GM19239 (cell line): ENCODE data around the gene SPG11.
"Not testable (repeated sequence)": the region's sequence is repeated elsewhere in the genome, so short reads cannot be mapped to it uniquely, and the experiment has no call there.

ENCODE experiments used
- DNase-seq: peaks from one replicate; pipeline ENCODE4 v3.0.0; 2011; ENCODE audit warnings: low spot score; ENCODE audit not compliant: insufficient read length
- FAIRE-seq: peaks from 2 replicates; lab custom pipeline; 2011; peaks lifted over from hg19 to GRCh38; lab: Jason Lieb, UNC

SPG11 gene

DNA sequence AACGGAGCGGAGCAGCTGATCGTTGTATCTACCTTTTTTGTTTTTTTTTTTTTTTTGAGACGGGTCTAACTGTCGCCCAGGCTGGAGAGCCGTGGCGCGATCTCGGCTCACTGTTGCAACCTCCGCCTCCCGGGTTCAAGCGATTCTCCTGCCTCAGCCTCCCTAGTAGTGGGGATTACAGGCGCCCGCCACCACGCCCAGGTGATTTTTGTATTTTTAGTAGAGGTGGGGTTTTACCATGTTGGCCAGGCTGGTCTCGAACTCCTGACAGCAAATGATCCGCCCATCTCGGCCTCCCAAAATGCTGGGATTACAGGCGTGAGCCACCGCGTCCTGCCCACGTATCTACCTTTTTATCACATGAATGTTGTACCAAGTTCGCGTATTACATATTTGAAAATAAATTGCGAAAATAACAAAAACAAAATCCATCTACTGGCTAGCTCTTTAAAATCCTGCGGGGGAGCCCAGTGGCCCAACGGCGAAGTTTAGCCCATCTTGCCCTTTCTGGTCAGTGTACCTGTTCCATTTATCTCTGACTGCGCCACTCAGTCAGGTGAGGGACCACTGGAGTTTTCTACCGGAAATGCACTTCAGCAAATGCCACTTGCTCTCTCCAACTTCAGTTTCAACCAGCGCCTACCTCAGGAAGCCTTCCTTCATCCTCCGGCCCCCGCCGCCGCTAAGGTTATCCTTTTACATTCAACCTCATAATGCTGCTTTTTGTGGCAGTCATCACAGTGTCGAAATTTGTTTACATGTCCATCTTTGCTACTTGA, 127.8 kb downstream of the SPG11 start:
- DNase-seq (no peak), FAIRE-seq (peak; percentile 8)

DNA sequence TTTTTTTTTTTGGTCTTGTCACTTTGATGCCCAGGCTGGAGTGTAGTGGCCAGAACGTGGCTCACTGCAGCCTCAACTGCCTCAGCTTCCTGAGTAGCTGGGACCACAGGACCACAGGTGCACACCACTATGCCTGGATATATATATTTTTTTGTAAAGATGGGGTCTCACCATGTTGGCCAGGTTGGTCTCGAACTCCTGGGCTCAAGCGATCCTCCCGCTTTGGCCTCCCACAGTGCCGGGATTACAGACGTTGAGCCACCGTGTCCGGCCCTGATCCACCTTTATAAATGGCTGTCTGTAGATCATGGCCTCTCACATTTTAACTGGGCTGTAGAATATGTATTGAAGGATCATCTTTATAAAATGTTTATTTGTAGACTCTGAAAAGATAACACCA, 128.4 kb downstream of the SPG11 start:
- no peak for DNase-seq
- FAIRE-seq, result no peak

DNA sequence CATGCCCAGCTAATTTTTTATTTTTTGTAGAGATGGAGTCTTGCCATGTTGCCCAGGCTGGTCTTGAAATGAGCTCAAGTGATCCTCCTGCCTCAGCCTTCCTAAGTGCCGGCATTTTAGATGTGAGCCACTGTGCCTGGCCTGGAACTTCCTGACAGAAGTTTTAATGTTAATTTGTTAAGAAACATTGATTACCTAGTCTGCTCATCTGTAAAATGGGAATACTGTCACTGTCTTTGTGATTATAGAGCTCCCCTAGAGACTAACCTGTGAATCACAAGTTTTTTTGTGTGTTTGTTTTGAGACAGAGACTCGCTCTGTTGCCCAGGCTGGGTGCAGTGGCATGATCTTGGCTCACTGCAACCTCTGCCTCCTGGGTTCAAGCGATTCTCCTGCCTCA, 130.8 kb downstream of the SPG11 start:
- DNase-seq (no peak), FAIRE-seq (no peak)

DNA sequence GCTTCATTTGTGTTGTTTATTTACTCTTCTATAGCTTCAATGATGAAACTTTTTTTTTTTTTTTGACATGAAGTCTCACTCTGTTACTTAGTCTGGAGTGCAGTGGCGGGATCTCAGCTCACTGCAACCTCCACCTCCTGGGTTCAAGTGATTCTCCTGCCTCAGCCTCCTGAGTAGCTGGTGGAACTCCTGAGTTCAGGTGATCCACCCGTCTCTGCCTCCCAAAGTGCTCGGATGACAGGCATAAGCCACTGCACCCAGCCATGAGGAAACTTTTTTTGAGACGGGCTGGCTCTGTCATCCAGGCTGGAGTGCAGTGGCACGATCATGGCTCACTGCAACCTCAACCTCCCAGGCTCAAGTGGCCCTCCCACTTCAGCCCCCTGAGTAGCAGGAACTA, 131.2 kb downstream of the SPG11 start:
- not testable (repeated sequence) for DNase-seq, FAIRE-seq

DNA sequence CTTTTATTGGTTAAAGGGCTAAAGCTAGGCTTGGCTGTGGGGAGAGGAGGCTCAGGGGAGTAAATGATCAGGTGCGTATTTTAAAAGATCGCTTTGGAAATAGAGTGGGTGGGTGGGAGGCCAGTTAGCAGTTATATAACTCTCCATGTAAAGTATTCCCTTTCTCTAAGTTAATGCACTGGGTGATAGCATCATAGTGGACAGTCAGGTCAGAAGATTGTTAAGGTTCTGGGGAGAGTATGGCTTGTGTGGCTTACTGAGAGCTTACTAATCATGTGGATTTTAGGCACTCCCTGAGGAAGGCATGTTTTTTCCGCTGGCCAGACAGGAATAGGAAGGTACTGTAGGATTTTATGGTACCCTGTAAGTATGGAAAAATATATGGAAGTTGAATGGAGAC, 132.8 kb downstream of the SPG11 start:
- DNase-seq (no peak), FAIRE-seq (no peak)

DNA sequence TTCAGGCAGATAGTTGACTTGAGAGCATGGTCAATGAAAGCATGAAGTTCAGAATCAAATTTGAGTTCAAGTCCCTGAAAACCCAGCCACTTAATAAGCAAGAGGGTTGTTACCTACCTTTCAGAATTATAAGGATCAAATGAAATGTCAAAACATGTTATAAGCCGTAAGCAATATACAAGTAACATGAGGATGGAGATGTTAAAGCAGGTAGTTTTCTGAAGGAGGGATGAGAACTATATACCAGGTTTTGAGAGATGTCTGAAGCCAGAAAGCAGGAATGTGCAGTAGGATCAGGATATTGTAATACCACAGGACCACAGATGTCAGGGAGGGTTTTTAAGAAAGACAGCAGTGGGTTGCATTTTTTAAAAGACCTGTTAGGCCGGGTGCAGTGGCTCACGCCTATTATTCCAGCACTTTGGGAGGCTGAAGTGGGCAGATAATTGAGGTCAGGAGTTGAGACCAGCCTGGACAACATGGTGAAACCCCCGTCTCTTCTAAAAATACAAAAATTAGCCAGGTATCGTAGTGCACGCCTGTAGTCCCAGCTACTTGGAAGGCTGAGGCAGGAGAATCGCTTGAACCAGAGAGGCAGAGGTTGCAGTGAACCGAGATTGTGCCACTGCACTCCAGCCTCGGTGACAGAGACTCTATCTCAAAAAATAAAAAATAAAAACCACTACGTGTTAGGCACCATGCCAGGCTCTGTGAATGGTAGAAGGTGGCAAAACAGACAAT, 133.4 kb downstream of the SPG11 start:
- DNase-seq, result no peak
- FAIRE-seq, result no peak

DNA sequence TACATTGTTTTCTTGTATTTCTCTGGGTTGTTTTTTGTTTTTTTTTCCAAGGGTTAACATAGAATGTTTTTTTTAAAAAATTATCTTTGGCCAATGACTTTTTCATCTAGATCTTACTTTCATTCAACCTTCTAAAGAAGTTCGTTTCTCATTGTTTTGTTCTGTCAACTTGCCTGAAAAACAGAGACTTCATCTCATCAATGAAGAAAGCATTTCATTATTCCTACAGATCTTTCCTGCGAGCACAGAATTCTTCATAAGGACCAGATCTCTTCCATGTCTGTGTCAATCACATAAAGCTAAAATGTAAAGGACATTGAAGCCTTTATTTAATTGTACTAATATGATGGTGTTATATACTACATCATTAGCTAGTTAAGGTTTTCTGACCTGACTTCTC, 136.2 kb downstream of the SPG11 start:
- no peak for FAIRE-seq

DNA sequence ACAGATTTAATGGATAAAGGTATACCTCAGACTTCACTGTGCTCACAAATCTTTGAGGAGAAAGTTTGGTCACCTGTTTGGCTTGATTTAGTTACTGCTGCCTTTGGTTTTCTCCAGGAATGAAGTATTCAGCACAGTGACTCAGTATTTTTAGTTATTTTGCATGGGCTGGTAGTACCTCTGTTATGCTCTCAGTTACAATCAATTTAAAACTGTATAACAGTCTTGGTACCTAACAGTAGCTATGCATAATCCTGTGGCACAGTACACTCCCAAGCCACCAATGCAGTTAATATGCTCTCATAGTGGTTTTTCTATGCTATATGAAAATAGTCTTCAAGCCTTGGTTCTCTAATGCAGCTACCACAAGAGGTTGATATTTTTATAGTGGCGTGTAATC, 138.4 kb downstream of the SPG11 start:
- no peak for DNase-seq
- no peak for FAIRE-seq

More for the DNA sequence above, 136.2 kb downstream of the SPG11 start:
- no peak for DNase-seq

DNA sequence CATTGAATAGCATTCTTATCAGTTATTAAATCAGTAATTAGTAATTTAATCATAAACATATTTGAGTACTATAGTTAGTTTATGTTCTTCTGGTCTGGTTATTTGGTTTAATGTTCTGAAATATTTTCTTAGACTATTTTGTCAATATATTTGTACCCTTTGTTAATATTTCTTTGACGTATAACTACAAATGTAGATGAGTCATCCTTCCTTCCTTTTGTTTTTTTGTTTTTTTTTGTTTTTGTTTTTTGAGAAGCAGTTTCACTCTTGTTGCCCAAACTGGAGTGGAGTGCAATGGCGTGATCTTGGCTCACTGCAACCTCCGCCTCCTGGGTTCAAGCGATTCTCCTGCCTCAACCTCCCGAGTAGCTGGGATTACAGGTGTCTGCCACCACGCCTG, 143.9 kb downstream of the SPG11 start:
- FAIRE-seq (no peak), DNase-seq (no peak)

DNA sequence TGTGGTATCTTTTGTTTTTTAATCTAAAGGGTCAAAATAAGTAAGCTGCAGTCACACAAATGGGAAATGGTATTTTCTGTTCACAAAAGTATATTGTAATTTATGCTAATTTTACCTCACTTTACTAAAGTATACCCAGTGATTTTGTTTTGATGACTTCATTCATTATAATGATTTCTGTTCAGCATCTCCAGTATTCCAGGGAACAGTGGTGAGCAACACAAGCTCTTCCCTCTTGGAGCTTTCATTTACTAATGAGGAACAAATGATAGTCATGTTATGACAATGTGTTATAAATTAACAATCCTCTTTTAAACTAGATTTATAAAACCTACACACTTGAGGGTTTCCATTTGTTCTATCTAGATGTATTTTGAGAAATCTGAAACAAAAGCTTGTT, 147.0 kb downstream of the SPG11 start:
- no peak for FAIRE-seq
- DNase-seq, result no peak
